ENCODE measurements around the gene RPL7A. TPM values are rescaled to one million over a fixed set of nuclear protein-coding genes. Genes with fewer than 3 reads are reported as not detected.
"Not testable (repeated sequence)": the region's sequence is repeated elsewhere in the genome, so short reads cannot be mapped to it uniquely, and the experiment has no call there.

Gene RPL7A
- total RNA-seq, 1 donor from 2014 or later = 2,339 TPM

GRCh38 chr9:133375724-133376654 is 28.0 kb downstream of the RPL7A start, which contains the start of the genes STKLD1 and SURF4:
Gene STKLD1, plus strand, starts transcription at chr9:133376366. Its CDS starts 108 bp downstream, at chr9:133376474.
Gene SURF4, minus strand, starts transcription at chr9:133376060. Its CDS starts 91 bp downstream, at chr9:133375969.
- DNase-seq (ENCODE audit: low read depth) = peak; percentile 80
- TF ChIP-seq CTCF (IDR thresholded peaks at IDR 0.05; ENCODE audit: insufficient read depth, low read length, poor library complexity, severe bottlenecking) = no peak

GRCh38 chr9:133377280-133377679 is 29.3 kb downstream of the RPL7A start:
- not testable (repeated sequence) for H3K27me3 ChIP-seq (ENCODE audit: control insufficient read depth, insufficient read depth, low read length); H3K4me3 ChIP-seq (ENCODE audit: low read depth, low read length); DNase-seq (ENCODE audit: low read depth); H3K36me3 ChIP-seq (ENCODE audit: control insufficient read depth, insufficient read depth, low read length)

More at GRCh38 chr9:133375724-133376654, 28.0 kb downstream of the RPL7A start, which contains the start of the genes STKLD1 and SURF4:
- H3K27me3 ChIP-seq (ENCODE audit: control insufficient read depth, insufficient read depth, low read length) = no peaks in the 10 kb centered on the region
- peak within 1 kb of the TSS; percentile 80 for H3K4me3 ChIP-seq (ENCODE audit: low read depth, low read length)
- no peaks in the 10 kb centered on the region for H3K36me3 ChIP-seq (ENCODE audit: control insufficient read depth, insufficient read depth, low read length)

GRCh38 chr9:133377721-133378216 is 29.8 kb downstream of the RPL7A start:
- no peak for DNase-seq (ENCODE audit: low read depth)
- Histone ChIP-seq H3K27me3 (ENCODE audit: control insufficient read depth, insufficient read depth, low read length) (no peaks in the 10 kb centered on the region), H3K36me3 (ENCODE audit: control insufficient read depth, insufficient read depth, low read length) (no peaks in the 10 kb centered on the region), H3K4me3 (ENCODE audit: low read depth, low read length) (no peak overlapping the region)
- no peak for TF ChIP-seq CTCF (IDR thresholded peaks at IDR 0.05; ENCODE audit: insufficient read depth, low read length, poor library complexity, severe bottlenecking)

GRCh38 chr9:133378408-133378962 is 30.5 kb downstream of the RPL7A start:
- Histone ChIP-seq H3K36me3 (ENCODE audit: control insufficient read depth, insufficient read depth, low read length) (no peaks in the 10 kb centered on the region), H3K4me3 (ENCODE audit: low read depth, low read length) (no peak overlapping the region), H3K27me3 (ENCODE audit: control insufficient read depth, insufficient read depth, low read length) (no peaks in the 10 kb centered on the region)
- TF ChIP-seq CTCF (IDR thresholded peaks at IDR 0.05; ENCODE audit: insufficient read depth, low read length, poor library complexity, severe bottlenecking) = no peak
- no peak for DNase-seq (ENCODE audit: low read depth)

- no peak for DNase-seq (ENCODE audit: low read depth)
- TF ChIP-seq CTCF (IDR thresholded peaks at IDR 0.05; ENCODE audit: insufficient read depth, low read length, poor library complexity, severe bottlenecking) = no peak
- Histone ChIP-seq H3K27me3 (ENCODE audit: control insufficient read depth, insufficient read depth, low read length) (no peaks in the 10 kb centered on the region), H3K4me3 (ENCODE audit: low read depth, low read length) (no peak overlapping the region), H3K36me3 (ENCODE audit: control insufficient read depth, insufficient read depth, low read length) (no peaks in the 10 kb centered on the region)
These were observed 31.4 kb downstream of the RPL7A start for GRCh38 chr9:133379153-133380086.
